Left ventricle myocardium inferior (tissue), 1 donor: ENCODE results near the gene RORB. TPM values are rescaled to one million over a fixed set of nuclear protein-coding genes. Genes with fewer than 3 reads are reported as not detected.
A peak's percentile ranks its signal among the peaks of the same experiment; 100 is the strongest.

ENCODE experiments used
- DNase-seq: peaks from one replicate; pipeline ENCODE4 v3.0.0-alpha.2; 2020
- H3K27ac ChIP-seq: fragments of 200-600 bp; replicated peaks from 2 replicates; pipeline ENCODE4 v1.8.0; 2021
- H3K27me3 ChIP-seq: fragments of 200-600 bp; 2 replicates; pipeline ENCODE4 v1.8.0; 2021; ENCODE audit warnings: low read depth
- H3K36me3 ChIP-seq: fragments of 200-600 bp; 2 replicates; pipeline ENCODE4 v1.8.0; 2021
- H3K4me1 ChIP-seq: fragments of 200-600 bp; 2 replicates; pipeline ENCODE4 v1.8.0; 2021
- H3K4me3 ChIP-seq: fragments of 200-600 bp; 2 replicates; pipeline ENCODE4 v1.8.0; 2021; ENCODE audit warnings: mild to moderate bottlenecking, moderate library complexity
- H3K9me3 ChIP-seq: fragments of 200-600 bp; replicated peaks from 2 replicates; pipeline ENCODE4 v1.8.0; 2021
- CTCF ChIP-seq: fragments of 200-600 bp; IDR thresholded peaks from 2 replicates; pipeline ENCODE4 v1.8.0; 2021; ENCODE audit warnings: antibody characterized with exemption, mild to moderate bottlenecking, borderline replicate concordance
- intact Hi-C: fragments of 100-400 bp; cut with micrococcal nuclease; formaldehyde crosslinking; loops from one replicate; pipeline ENCODE4 v1.11.0; 2022
- total RNA-seq: library from RNA; stranded (reverse); fragmentation: NEBNext Ultra II Directional; extraction: Animal tissue kit (Norgen Biotek cat#: 25700); gene quantifications from one replicate; pipeline ENCODE4 v1.2.1, GENCODE V29; 2021
- donor health status: DM: no; HTN: yes; CAD: no; lungs with severe emphysema.

Gene RORB
- total RNA-seq, 1 donor from 2014 or later, result 1.2 TPM

- intact Hi-C loops, result no loop called here
- Histone ChIP-seq H3K4me1 (peaks cover 38% of the 10 kb centered on the region), H3K9me3 (no peaks in the 10 kb centered on the region), H3K36me3 (no peaks in the 10 kb centered on the region), H3K27ac (peak overlapping the region; percentile 73), H3K4me3 (peak overlapping the region; percentile 76), H3K27me3 (peaks cover 57% of the 10 kb centered on the region)
- TF ChIP-seq CTCF, result no peak
- peak; percentile 31 for DNase-seq
Observed at GRCh38 chr9:74497748-74498620, 849 bp downstream of the RORB start.

- Histone ChIP-seq H3K27me3 (peaks cover 57% of the 10 kb centered on the region), H3K4me1 (peaks cover 38% of the 10 kb centered on the region), H3K9me3 (no peaks in the 10 kb centered on the region), H3K4me3 (peak overlapping the region; percentile 76), H3K27ac (peak overlapping the region; percentile 73), H3K36me3 (no peaks in the 10 kb centered on the region)
- no peak for TF ChIP-seq CTCF
- DNase-seq, result no peak
- intact Hi-C loops, result no loop called here
Observed at GRCh38 chr9:74498621-74499095, 1.5 kb downstream of the RORB start.

DNA sequence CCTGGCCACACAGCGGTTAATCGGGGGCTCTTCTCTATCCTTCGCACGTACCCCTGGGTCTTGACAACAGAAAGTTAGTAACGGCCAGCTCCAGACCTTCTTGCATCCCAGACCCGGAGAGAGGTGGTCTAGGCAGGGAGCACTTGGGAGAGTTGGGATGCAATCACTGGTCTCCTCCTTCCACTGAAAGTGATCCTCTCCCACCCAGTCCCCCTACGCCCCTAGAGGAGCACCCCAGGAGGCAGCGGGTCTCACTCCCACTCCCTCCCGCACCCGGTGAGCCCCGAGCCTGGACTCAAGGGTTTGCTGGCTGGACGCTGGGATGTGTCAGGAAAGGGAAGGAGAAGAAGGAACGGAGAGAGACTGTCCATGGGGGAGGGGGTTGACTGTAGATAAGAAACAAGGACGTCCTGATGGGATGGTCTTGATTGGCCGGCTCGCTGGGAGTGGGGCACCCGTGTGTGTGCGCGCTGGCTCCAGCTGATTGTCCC is 2.0 kb downstream of the RORB start:
- TF ChIP-seq CTCF, result no peak
- Histone ChIP-seq H3K9me3 (no peaks in the 10 kb centered on the region), H3K4me1 (peaks cover 38% of the 10 kb centered on the region), H3K27me3 (peaks cover 57% of the 10 kb centered on the region), H3K36me3 (no peaks in the 10 kb centered on the region), H3K4me3 (peak overlapping the region; percentile 76), H3K27ac (peak overlapping the region; percentile 73)
- no peak for DNase-seq
- intact Hi-C loops, result no loop called here

DNA sequence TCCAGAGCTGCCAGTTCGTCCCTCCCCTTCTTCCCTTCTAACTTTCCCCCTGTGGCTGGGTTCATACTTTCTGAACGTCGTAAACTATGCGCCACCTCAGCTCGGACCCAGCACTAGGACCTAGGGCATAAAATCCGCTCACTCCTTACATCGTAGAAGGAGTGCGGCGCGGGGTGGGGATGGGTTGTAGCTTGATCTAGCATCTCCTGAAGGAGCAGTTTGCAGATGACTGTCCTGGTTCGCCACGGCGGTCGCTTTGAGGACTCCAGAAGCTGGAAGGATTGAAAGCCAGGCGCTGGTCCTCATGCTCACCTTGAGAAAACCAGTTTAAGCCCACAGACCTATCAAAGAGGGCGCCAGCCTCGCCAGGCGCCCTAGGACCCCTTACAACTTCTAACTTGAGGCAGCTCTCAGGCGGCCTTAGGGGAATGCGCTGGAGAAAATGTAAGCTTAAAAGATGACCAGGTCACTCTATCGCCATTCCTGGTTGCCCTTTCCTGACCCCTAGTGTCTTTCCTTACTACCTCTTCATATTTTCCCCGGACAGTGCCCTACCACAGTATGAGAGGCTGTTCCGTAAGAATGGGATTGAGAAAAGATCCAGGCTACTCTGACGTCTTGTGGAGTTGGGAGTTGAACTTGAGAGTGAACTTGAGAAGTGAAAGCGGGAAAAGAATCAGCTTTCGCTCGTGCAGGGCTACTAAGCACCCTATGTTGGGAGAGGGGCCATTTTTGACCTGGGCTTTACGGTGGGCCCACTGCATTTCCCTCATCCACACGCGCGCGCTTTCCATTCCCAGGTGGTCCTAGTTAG is 2.8 kb downstream of the RORB start:
- no peak for TF ChIP-seq CTCF
- DNase-seq, result no peak
- Histone ChIP-seq H3K27ac (peak overlapping the region; percentile 73), H3K9me3 (no peaks in the 10 kb centered on the region), H3K4me3 (peak overlapping the region; percentile 76), H3K27me3 (peaks cover 57% of the 10 kb centered on the region), H3K4me1 (peaks cover 38% of the 10 kb centered on the region), H3K36me3 (no peaks in the 10 kb centered on the region)
- intact Hi-C loops, result no loop called here

- no peak for DNase-seq
- TF ChIP-seq CTCF, result no peak
- peak overlapping the region; percentile 20 for H3K27ac ChIP-seq
- H3K4me3 ChIP-seq, result peak overlapping the region; percentile 76
- no peaks in the 10 kb centered on the region for H3K9me3 ChIP-seq
- no peaks in the 10 kb centered on the region for H3K36me3 ChIP-seq
- H3K4me1 ChIP-seq, result peaks cover 38% of the 10 kb centered on the region
- intact Hi-C loops, result no loop called here
- H3K27me3 ChIP-seq, result peaks cover 57% of the 10 kb centered on the region
Observed at GRCh38 chr9:74500584-74500924, 3.4 kb downstream of the RORB start.
